Endothelial cell of umbilical vein (primary cell): ENCODE results near the gene GLIPR1L2.

ENCODE experiments used
- POLR2A ChIP-seq: IDR thresholded peaks from 2 replicates; pipeline ENCODE4 v1.6.1; 2012; ENCODE audit warnings: low read depth, mild to moderate bottlenecking, control low read depth, low read length
- TF ChIP-seq, protein P1 (sequence below), 2 donors: IDR thresholded peaks; 1 replicate in 1 of 2; 2 replicates in 1 of 2; pipeline ENCODE4 v1.5.1; 2011; ENCODE audit warnings: low read length in 2 of 2, mild to moderate bottlenecking in 2 of 2, moderate library complexity in 2 of 2, control low read depth in 1 of 2, inconsistent platforms in 1 of 2, low read depth in 1 of 2; ENCODE audit not compliant: insufficient read depth in 1 of 2; ENCODE audit errors: extremely low read depth in 1 of 2

GRCh38 chr12:75452675-75453330, 61.9 kb downstream of the GLIPR1L2 start:
- TF ChIP-seq, protein P1, sequence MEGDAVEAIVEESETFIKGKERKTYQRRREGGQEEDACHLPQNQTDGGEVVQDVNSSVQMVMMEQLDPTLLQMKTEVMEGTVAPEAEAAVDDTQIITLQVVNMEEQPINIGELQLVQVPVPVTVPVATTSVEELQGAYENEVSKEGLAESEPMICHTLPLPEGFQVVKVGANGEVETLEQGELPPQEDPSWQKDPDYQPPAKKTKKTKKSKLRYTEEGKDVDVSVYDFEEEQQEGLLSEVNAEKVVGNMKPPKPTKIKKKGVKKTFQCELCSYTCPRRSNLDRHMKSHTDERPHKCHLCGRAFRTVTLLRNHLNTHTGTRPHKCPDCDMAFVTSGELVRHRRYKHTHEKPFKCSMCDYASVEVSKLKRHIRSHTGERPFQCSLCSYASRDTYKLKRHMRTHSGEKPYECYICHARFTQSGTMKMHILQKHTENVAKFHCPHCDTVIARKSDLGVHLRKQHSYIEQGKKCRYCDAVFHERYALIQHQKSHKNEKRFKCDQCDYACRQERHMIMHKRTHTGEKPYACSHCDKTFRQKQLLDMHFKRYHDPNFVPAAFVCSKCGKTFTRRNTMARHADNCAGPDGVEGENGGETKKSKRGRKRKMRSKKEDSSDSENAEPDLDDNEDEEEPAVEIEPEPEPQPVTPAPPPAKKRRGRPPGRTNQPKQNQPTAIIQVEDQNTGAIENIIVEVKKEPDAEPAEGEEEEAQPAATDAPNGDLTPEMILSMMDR (IDR thresholded peaks at IDR 0.05; ENCODE audit: extremely low read depth in 1 of 2, insufficient read depth in 1 of 2, low read depth in 1 of 2, low read length in 2 of 2) = no peak
- TF ChIP-seq POLR2A = no peak
